ENCODE measurements around the gene IRS1. TPM values are rescaled to one million over a fixed set of nuclear protein-coding genes. Genes with fewer than 3 reads are reported as not detected.

IRS1 gene
- total and polyA plus RNA-seq, 2 of the 4 experiments (the other 2 are of a cell fraction): 21.1 to 37.1 TPM

DNA sequence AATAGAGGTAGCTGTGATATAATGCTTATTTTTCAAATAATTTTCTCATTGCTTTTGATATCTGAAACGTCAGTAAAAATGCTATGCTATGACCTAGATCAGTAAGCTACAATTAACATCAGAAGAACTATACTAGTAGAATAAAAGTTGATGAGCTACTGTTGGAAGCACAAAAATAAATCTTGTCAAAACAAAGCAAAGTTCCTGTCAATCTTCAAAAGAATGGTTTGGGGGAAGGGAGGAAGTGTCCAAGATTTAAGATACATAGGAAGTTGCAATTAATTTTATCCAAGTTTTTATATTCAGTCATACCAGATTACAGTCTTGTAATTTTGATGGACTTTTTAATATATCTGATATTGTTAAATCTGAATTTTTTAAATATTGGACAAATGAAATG lies 19.2 kb downstream of the IRS1 start:
- ChIA-PET CTCF (no interaction called here), POLR2A (ENCODE audit: unreplicated experiment) (interaction anchor here (0.5 kb wide), 1 partner anchor 597 kb away, joined by 5 read pairs; no protein-coding TSS in a partner anchor)
- Histone ChIP-seq H3K4me2 (ENCODE audit: low read depth, low read length) (no peak overlapping the region), H4K8ac (ENCODE audit: low read depth in 2 of 2, low read length in 2 of 2) (no peak overlapping the region), H2BK20ac (ENCODE audit: low read depth, low read length) (no peak overlapping the region), H3K18ac (ENCODE audit: low read depth, low read length) (no peak overlapping the region), H4K91ac (ENCODE audit: insufficient read depth, low read depth, low read length) (no peak overlapping the region), H2BK15ac (ENCODE audit: low read depth, low read length) (no peak overlapping the region), H2AFZ (replicated peaks; ENCODE audit: low read length, poor library complexity) (no peak overlapping the region), H3K56ac (ENCODE audit: extremely low read depth, insufficient read depth, low read length) (no peak overlapping the region), H3K14ac (replicated peaks; ENCODE audit: low read depth, low read length) (no peak overlapping the region), H3K9me1 (ENCODE audit: insufficient read depth, low read length) (peaks cover 12% of the 10 kb centered on the region), H2AK5ac (ENCODE audit: low read depth, low read length) (no peak overlapping the region), H3K27ac (ENCODE audit: insufficient read depth, low read length) (peak overlapping the region; percentile 28; the same call in 1 of the 2 replicates), H3K79me1 (ENCODE audit: low read depth in 1 of 2, low read length in 2 of 2) (peaks cover 3 to 53% of the 10 kb centered on the region in 2 experiments; a peak in 3 of 4 replicates), H4K5ac (ENCODE audit: low read depth, low read length) (no peak overlapping the region), H4K20me1 (ENCODE audit: insufficient read depth, low read length) (peaks cover 65% of the 10 kb centered on the region; the same call in 1 of the 2 replicates), H3K23ac (ENCODE audit: low read depth, low read length) (no peak overlapping the region), H2BK120ac (ENCODE audit: low read depth, low read length) (no peak overlapping the region), H3K4me1 (ENCODE audit: control insufficient read depth, insufficient read depth, low read length) (peaks cover 18% of the 10 kb centered on the region), H3K27me3 (ENCODE audit: control insufficient read depth, insufficient read depth, low read length) (no peaks in the 10 kb centered on the region), H3K4ac (ENCODE audit: low read depth, low read length) (no peak overlapping the region), H3K4me3 (ENCODE audit: insufficient read depth, low read depth, low read length) (no peak overlapping the region), H2BK5ac (ENCODE audit: low read depth, low read length, poor library complexity, severe bottlenecking) (peak overlapping the region; percentile 50), H3K9me3 (ENCODE audit: control insufficient read depth, insufficient read depth, low read length) (0 out of 2 replicates have a peak, but pooled peaks cover 2% of the 10 kb centered on the region), H3K9ac (ENCODE audit: low read depth, low read length) (no peak overlapping the region), H3K36me3 (ENCODE audit: control insufficient read depth, insufficient read depth, low read length) (peaks cover 30% of the 10 kb centered on the region), H2AK9ac (replicated peaks; ENCODE audit: low read depth, low read length, poor library complexity) (no peak overlapping the region)
- WGBS, 2 experiments (ENCODE audit: extremely low coverage in 2 of 2, insufficient read length in 1 of 2): no CpG with 5 or more reads among the region's 1 CpG
- in situ Hi-C loops (cut with MboI; ENCODE audit: low sequenced_read_pairs): loop anchor here (25.0 kb wide), 1 partner anchor 1668 kb away; no protein-coding TSS in a partner anchor
- dilution Hi-C loops (cut with HindIII; ENCODE audit: low sequenced_read_pairs, unreplicated experiment): no loop called here
- DNase-seq (no peak), ATAC-seq (ENCODE audit: low read depth) (no peak)
- BruUV-seq (replicated peaks): no TSS peak
- intact Hi-C loops (cut with micrococcal nuclease): no loop called here
- no peak for TF ChIP-seq MAZ (IDR thresholded peaks at IDR 0.05; ENCODE audit: borderline replicate concordance, low read depth, low read length)
- TF ChIP-seq SMC3 (IDR thresholded peaks at IDR 0.05; ENCODE audit: low read depth, low read length): no peak
- no peak for TF ChIP-seq BHLHE40 (IDR thresholded peaks at IDR 0.05; ENCODE audit: low read depth, low read length)
- TF ChIP-seq CEBPB (IDR thresholded peaks at IDR 0.05; ENCODE audit: low read depth, low read length): no peak
- TF ChIP-seq, protein P1, sequence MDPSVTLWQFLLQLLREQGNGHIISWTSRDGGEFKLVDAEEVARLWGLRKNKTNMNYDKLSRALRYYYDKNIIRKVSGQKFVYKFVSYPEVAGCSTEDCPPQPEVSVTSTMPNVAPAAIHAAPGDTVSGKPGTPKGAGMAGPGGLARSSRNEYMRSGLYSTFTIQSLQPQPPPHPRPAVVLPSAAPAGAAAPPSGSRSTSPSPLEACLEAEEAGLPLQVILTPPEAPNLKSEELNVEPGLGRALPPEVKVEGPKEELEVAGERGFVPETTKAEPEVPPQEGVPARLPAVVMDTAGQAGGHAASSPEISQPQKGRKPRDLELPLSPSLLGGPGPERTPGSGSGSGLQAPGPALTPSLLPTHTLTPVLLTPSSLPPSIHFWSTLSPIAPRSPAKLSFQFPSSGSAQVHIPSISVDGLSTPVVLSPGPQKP (IDR thresholded peaks at IDR 0.05; ENCODE audit: borderline replicate concordance, low read depth, low read length): no peak
- TF ChIP-seq, protein P2, sequence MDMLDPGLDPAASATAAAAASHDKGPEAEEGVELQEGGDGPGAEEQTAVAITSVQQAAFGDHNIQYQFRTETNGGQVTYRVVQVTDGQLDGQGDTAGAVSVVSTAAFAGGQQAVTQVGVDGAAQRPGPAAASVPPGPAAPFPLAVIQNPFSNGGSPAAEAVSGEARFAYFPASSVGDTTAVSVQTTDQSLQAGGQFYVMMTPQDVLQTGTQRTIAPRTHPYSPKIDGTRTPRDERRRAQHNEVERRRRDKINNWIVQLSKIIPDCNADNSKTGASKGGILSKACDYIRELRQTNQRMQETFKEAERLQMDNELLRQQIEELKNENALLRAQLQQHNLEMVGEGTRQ (IDR thresholded peaks at IDR 0.05; ENCODE audit: low read depth, low read length): no peak
- no peak for TF ChIP-seq FOS (IDR thresholded peaks at IDR 0.05; ENCODE audit: low read depth, low read length)
- no peak for TF ChIP-seq POLR2A (IDR thresholded peaks at IDR 0.05; ENCODE audit: low read depth, low read length)
- no peak for TF ChIP-seq RCOR1 (IDR thresholded peaks at IDR 0.05; ENCODE audit: insufficient replicate concordance, low read length)
- TF ChIP-seq RAD21 (IDR thresholded peaks at IDR 0.05; ENCODE audit: low read length): no peak
- TF ChIP-seq MAFK (IDR thresholded peaks at IDR 0.05; ENCODE audit: low read depth, low read length): no peak
- TF ChIP-seq, protein P3, sequence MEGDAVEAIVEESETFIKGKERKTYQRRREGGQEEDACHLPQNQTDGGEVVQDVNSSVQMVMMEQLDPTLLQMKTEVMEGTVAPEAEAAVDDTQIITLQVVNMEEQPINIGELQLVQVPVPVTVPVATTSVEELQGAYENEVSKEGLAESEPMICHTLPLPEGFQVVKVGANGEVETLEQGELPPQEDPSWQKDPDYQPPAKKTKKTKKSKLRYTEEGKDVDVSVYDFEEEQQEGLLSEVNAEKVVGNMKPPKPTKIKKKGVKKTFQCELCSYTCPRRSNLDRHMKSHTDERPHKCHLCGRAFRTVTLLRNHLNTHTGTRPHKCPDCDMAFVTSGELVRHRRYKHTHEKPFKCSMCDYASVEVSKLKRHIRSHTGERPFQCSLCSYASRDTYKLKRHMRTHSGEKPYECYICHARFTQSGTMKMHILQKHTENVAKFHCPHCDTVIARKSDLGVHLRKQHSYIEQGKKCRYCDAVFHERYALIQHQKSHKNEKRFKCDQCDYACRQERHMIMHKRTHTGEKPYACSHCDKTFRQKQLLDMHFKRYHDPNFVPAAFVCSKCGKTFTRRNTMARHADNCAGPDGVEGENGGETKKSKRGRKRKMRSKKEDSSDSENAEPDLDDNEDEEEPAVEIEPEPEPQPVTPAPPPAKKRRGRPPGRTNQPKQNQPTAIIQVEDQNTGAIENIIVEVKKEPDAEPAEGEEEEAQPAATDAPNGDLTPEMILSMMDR (conservative IDR thresholded peaks at IDR 0.05; ENCODE audit: low read depth, low read length): no peak

Measured in IMR-90 (cell line).